H9 (cell line): ENCODE results near the gene NFAM1. TPM values are rescaled to one million over a fixed set of nuclear protein-coding genes. Genes with fewer than 3 reads are reported as not detected.

Source experiments
- DNase-seq: peaks from one replicate; pipeline ENCODE4 v3.0.0-alpha.2; 2017
- H2AFZ ChIP-seq: one replicate; pipeline ENCODE4 v1.6.1; 2013; ENCODE audit warnings: mild to moderate bottlenecking, low read length, control low read depth, moderate library complexity
- H2AK5ac ChIP-seq: 2 replicates; pipeline ENCODE4 v1.6.1; 2013; ENCODE audit warnings: low read length, control low read depth, mixed read lengths; ENCODE audit not compliant: insufficient read length
- H2BK120ac ChIP-seq: one replicate; pipeline ENCODE4 v1.6.1; 2013; ENCODE audit warnings: low read depth, mild to moderate bottlenecking, low read length, control low read depth, inconsistent platforms; ENCODE audit not compliant: poor library complexity, severe bottlenecking
- H2BK12ac ChIP-seq: 2 replicates; pipeline ENCODE4 v1.6.1; 2013; ENCODE audit warnings: low read length, control low read depth, mixed read lengths, low read depth; ENCODE audit not compliant: insufficient read length
- H2BK15ac ChIP-seq: 2 replicates; pipeline ENCODE4 v1.6.1; 2013; ENCODE audit warnings: low read depth, low read length, control low read depth
- H2BK20ac ChIP-seq: one replicate; pipeline ENCODE4 v1.6.1; 2013; ENCODE audit warnings: low read depth, mild to moderate bottlenecking, low read length, control low read depth, inconsistent platforms; ENCODE audit not compliant: poor library complexity, severe bottlenecking
- H2BK5ac ChIP-seq: 2 replicates; pipeline ENCODE4 v1.6.1; 2013; ENCODE audit warnings: low read length, control low read depth, mixed read lengths; ENCODE audit not compliant: insufficient read length
- H3K14ac ChIP-seq: 2 replicates; pipeline ENCODE4 v1.6.1; 2013; ENCODE audit warnings: low read length, control low read depth; ENCODE audit not compliant: insufficient read depth
- H3K18ac ChIP-seq: 2 replicates; pipeline ENCODE4 v1.6.1; 2013; ENCODE audit warnings: low read depth, mild to moderate bottlenecking, mixed read lengths, low read length, control low read depth; ENCODE audit not compliant: insufficient read length
- H3K23ac ChIP-seq: 2 replicates; pipeline ENCODE4 v1.6.1; 2013; ENCODE audit warnings: low read length, control low read depth, mixed read lengths, low read depth; ENCODE audit not compliant: insufficient read length
- H3K23me2 ChIP-seq: 2 replicates; pipeline ENCODE4 v1.6.1; 2013; ENCODE audit warnings: low read depth, mild to moderate bottlenecking, mixed read lengths, low read length, control low read depth; ENCODE audit not compliant: insufficient read length, poor library complexity, severe bottlenecking
- H3K27ac ChIP-seq: 2 replicates; pipeline ENCODE4 v1.5.1; 2013; ENCODE audit warnings: low read length, control low read depth, mixed read lengths, low read depth; ENCODE audit not compliant: insufficient read length
- H3K27me3 ChIP-seq: 2 replicates; pipeline ENCODE4 v1.6.1; 2013; ENCODE audit warnings: low read length, control low read depth, inconsistent platforms; ENCODE audit not compliant: insufficient read depth
- H3K4ac ChIP-seq: 2 replicates; pipeline ENCODE4 v1.6.1; 2013; ENCODE audit warnings: low read depth, mild to moderate bottlenecking, control low read depth, inconsistent platforms, low read length, moderate library complexity
- H3K4me1 ChIP-seq: 2 replicates; pipeline ENCODE4 v1.6.1; 2013; ENCODE audit warnings: low read length, control low read depth, inconsistent platforms; ENCODE audit not compliant: insufficient read depth
- H3K4me2 ChIP-seq: 2 replicates; pipeline ENCODE4 v1.6.1; 2013; ENCODE audit warnings: low read length, control low read depth, mixed read lengths; ENCODE audit not compliant: insufficient read length, insufficient read depth
- H3K56ac ChIP-seq: 2 replicates; pipeline ENCODE4 v1.6.1; 2013; ENCODE audit warnings: low read depth, mild to moderate bottlenecking, mixed read lengths, low read length, control low read depth; ENCODE audit not compliant: insufficient read length
- H3K79me1 ChIP-seq: 2 replicates; pipeline ENCODE4 v1.6.1; 2013; ENCODE audit warnings: low read depth, mild to moderate bottlenecking, moderate library complexity, low read length, control low read depth, inconsistent platforms; ENCODE audit not compliant: insufficient read depth, poor library complexity, severe bottlenecking
- H3K79me2 ChIP-seq: 2 replicates; pipeline ENCODE4 v1.6.1; 2013; ENCODE audit warnings: low read length, control low read depth, inconsistent platforms; ENCODE audit not compliant: insufficient read depth
- H3K9ac ChIP-seq: 2 replicates; pipeline ENCODE4 v1.6.1; 2013; ENCODE audit warnings: low read length, control low read depth, mixed read lengths; ENCODE audit not compliant: insufficient read length; ENCODE audit errors: extremely low read depth
- H3K9me3 ChIP-seq: one replicate; pipeline ENCODE4 v1.6.1; 2013; ENCODE audit warnings: low read depth, low read length, inconsistent platforms; ENCODE audit not compliant: control insufficient read depth
- H3T11ph ChIP-seq: one replicate; pipeline ENCODE4 v1.6.1; 2013; ENCODE audit warnings: mild to moderate bottlenecking, low read length, control low read depth, inconsistent platforms
- H4K20me1 ChIP-seq: one replicate; pipeline ENCODE4 v1.6.1; 2013; ENCODE audit not compliant: control insufficient read depth, insufficient read length, insufficient read depth
- H4K5ac ChIP-seq: 2 replicates; pipeline ENCODE4 v1.6.1; 2013; ENCODE audit warnings: low read depth, mild to moderate bottlenecking, mixed read lengths, low read length, control low read depth; ENCODE audit not compliant: insufficient read length
- H4K8ac ChIP-seq: replicated peaks from 2 replicates; pipeline ENCODE4 v1.6.1; 2013; ENCODE audit warnings: low read length, control low read depth, mixed read lengths, low read depth; ENCODE audit not compliant: insufficient read length
- H4K91ac ChIP-seq: 2 replicates; pipeline ENCODE4 v1.6.1; 2013; ENCODE audit warnings: low read depth, mild to moderate bottlenecking, moderate library complexity, mixed read lengths, low read length, control low read depth; ENCODE audit not compliant: insufficient read length
- H3K27ac Mint-ChIP-seq, 3 experiments: 2 replicates in 2 of 3; 3 replicates in 1 of 3; pipeline ENCODE4 v1.8.0; 2020 to 2021; ENCODE audit warnings: mixed read lengths in 3 of 3, mild to moderate bottlenecking in 1 of 3, moderate library complexity in 1 of 3
- H3K27me3 Mint-ChIP-seq: 2 replicates; pipeline ENCODE4 v1.8.0; 2021; ENCODE audit warnings: low read depth, mild to moderate bottlenecking, moderate library complexity, mixed read lengths
- H3K36me3 Mint-ChIP-seq, 3 experiments: 2 replicates in 2 of 3; 3 replicates in 1 of 3; pipeline ENCODE4 v1.8.0; 2020 to 2021; ENCODE audit warnings: low read depth in 3 of 3, mixed read lengths in 3 of 3; ENCODE audit not compliant: insufficient read depth in 1 of 3
- H3K4me1 Mint-ChIP-seq, 2 experiments: 2 replicates each; pipeline ENCODE4 v1.8.0; 2020; ENCODE audit warnings: mixed read lengths in 2 of 2
- H3K4me3 Mint-ChIP-seq, 2 experiments: 2 replicates in 1 of 2; 3 replicates in 1 of 2; pipeline ENCODE4 v1.8.0; 2020 to 2021; ENCODE audit warnings: mild to moderate bottlenecking in 2 of 2, mixed read lengths in 2 of 2, moderate library complexity in 1 of 2
- H3K9me3 Mint-ChIP-seq, 2 experiments: 2 replicates in 1 of 2; 3 replicates in 1 of 2; pipeline ENCODE4 v1.8.0; 2020; ENCODE audit warnings: mild to moderate bottlenecking in 2 of 2, mixed read lengths in 2 of 2, moderate library complexity in 1 of 2
- WGBS: extraction: QIAGEN DNeasy Blood & Tissue Kit; methylation state at CpG from one replicate; pipeline ENCODE4 v1.1.7; 2013; ENCODE audit warnings: missing lambda C conversion rate, low lambda C conversion rate, mixed read lengths; ENCODE audit not compliant: insufficient read length; ENCODE audit errors: extremely low coverage; 5-methylcytosine and 5-hydroxymethylcytosine counted together
- total RNA-seq: library from RNA; stranded (reverse); gene quantifications from 2 replicates; pipeline ENCODE4 v1.2.1, GENCODE V29; 2021
- TF ChIP-seq, protein P1 (sequence below): fragments of 200-600 bp; sonication (generic); conservative IDR thresholded peaks from 3 replicates; pipeline ENCODE4 v1.8.0; 2021; ENCODE audit warnings: antibody characterized with exemption, mild to moderate bottlenecking

NFAM1 gene
- total RNA-seq, 1 experiment from 2014 or later: 0.68 TPM

DNA sequence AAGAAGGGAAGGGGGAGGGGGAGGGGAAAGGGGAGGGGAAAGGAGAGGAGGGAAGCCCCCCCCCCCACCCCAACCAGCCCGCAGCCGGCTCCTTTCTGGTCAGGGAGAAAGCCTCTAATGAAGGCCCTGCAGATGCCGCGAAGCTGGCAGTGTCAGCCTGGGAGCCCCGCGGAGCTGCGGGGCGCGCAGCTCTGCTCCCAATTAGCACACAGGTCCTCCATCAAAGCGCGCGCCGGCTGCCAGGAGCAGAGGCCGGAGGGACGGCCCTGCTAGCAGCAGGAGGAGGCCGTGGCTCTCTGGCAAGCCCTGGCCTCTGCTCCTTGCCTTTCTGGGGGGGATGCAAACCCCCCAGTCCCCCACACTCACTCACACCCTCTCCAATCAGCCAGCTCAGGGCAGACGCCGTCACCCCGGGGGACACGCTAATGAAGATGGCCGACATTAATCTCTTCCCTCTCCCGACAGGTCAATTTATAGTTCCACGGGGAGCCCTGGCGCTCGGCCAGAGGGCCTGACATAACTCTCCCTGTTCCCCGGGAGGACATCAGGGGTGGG is 91.3 kb downstream of the NFAM1 start:
- no peaks in the 10 kb centered on the region; the same call in 1 of the 2 replicates for H3K79me2 ChIP-seq
- H3K18ac ChIP-seq: no peak overlapping the region
- no peak overlapping the region for H2BK5ac ChIP-seq
- H2BK120ac ChIP-seq: no peak overlapping the region
- H3K36me3 Mint-ChIP-seq: no peaks in the 10 kb centered on the region
- peak overlapping the region; percentile 56 to 71 for H3K4me3 Mint-ChIP-seq
- no peak overlapping the region for H3K56ac ChIP-seq
- H3K4me1 Mint-ChIP-seq: peaks cover 25 to 38% of the 10 kb centered on the region in 2 experiments
- TF ChIP-seq, protein P1, sequence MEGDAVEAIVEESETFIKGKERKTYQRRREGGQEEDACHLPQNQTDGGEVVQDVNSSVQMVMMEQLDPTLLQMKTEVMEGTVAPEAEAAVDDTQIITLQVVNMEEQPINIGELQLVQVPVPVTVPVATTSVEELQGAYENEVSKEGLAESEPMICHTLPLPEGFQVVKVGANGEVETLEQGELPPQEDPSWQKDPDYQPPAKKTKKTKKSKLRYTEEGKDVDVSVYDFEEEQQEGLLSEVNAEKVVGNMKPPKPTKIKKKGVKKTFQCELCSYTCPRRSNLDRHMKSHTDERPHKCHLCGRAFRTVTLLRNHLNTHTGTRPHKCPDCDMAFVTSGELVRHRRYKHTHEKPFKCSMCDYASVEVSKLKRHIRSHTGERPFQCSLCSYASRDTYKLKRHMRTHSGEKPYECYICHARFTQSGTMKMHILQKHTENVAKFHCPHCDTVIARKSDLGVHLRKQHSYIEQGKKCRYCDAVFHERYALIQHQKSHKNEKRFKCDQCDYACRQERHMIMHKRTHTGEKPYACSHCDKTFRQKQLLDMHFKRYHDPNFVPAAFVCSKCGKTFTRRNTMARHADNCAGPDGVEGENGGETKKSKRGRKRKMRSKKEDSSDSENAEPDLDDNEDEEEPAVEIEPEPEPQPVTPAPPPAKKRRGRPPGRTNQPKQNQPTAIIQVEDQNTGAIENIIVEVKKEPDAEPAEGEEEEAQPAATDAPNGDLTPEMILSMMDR: no peak
- H2BK12ac ChIP-seq: no peak overlapping the region
- H3K9me3 Mint-ChIP-seq: no peaks in the 10 kb centered on the region; a peak in 1 of 5 replicates
- H3K27me3 Mint-ChIP-seq: peaks cover 34% of the 10 kb centered on the region
- H3K9ac ChIP-seq: no peak overlapping the region
- WGBS: no CpG with 5 or more reads among the region's 26 CpGs
- H3K27ac ChIP-seq: no peak overlapping the region
- no peak overlapping the region for H4K8ac ChIP-seq
- H3K23ac ChIP-seq: no peak overlapping the region
- no peak overlapping the region for H3T11ph ChIP-seq
- no peak overlapping the region for H4K91ac ChIP-seq
- H4K5ac ChIP-seq: no peak overlapping the region
- H3K4me2 ChIP-seq: peak overlapping the region; percentile 26
- H4K20me1 ChIP-seq: no peaks in the 10 kb centered on the region
- peak; percentile 60 for DNase-seq
- H2AFZ ChIP-seq: no peak overlapping the region
- H3K23me2 ChIP-seq: peaks cover 6% of the 10 kb centered on the region
- no peaks in the 10 kb centered on the region for H3K4me1 ChIP-seq
- no peaks in the 10 kb centered on the region for H3K27me3 ChIP-seq
- H2BK15ac ChIP-seq: no peak overlapping the region
- H3K4ac ChIP-seq: no peak overlapping the region
- no peak overlapping the region for H2BK20ac ChIP-seq
- H2AK5ac ChIP-seq: no peak overlapping the region
- peak overlapping the region in 2 of 3 experiments; percentile 85 to 95; a peak in 2 of 7 replicates for H3K27ac Mint-ChIP-seq
- H3K9me3 ChIP-seq: no peaks in the 10 kb centered on the region
- H3K79me1 ChIP-seq: no peaks in the 10 kb centered on the region
- no peak overlapping the region for H3K14ac ChIP-seq
